Neural cell (in vitro differentiated cells): ENCODE results near the gene CRNKL1. TPM values are rescaled to one million over a fixed set of nuclear protein-coding genes. Genes with fewer than 3 reads are reported as not detected.

Experiments
- H2AFZ ChIP-seq: fragments of 200-600, 300-800 bp; sonication (generic), shearing (Covaris generic); 2 replicates; pipeline ENCODE4 v1.6.0; 2014; ENCODE audit warnings: low read depth, mild to moderate bottlenecking, antibody characterized with exemption, low read length, moderate library complexity
- H3F3A ChIP-seq: fragments of 200-600 bp; shearing (Covaris generic); 2 replicates; pipeline ENCODE4 v1.6.1; 2016; ENCODE audit warnings: mild to moderate bottlenecking, moderate library complexity, mixed read lengths, antibody characterized with exemption, low read length; ENCODE audit not compliant: insufficient read depth, poor library complexity, severe bottlenecking
- H3K27ac ChIP-seq: fragments of 200-600, 300-800 bp; sonication (generic), shearing (Covaris generic); 2 replicates; pipeline ENCODE4 v1.5.1; 2014; ENCODE audit warnings: mild to moderate bottlenecking, low read length, moderate library complexity
- H3K27me3 ChIP-seq: fragments of 300-800, 200-600 bp; sonication (generic), shearing (Covaris generic); 2 replicates; pipeline ENCODE4 v1.6.0; 2014; ENCODE audit warnings: mild to moderate bottlenecking, low read depth, low read length, moderate library complexity; ENCODE audit not compliant: insufficient read depth
- H3K36me3 ChIP-seq: fragments of 300-800, 200-600 bp; sonication (generic), shearing (Covaris generic); 2 replicates; pipeline ENCODE4 v1.5.1; 2014; ENCODE audit warnings: mild to moderate bottlenecking, antibody characterized with exemption, low read length, moderate library complexity; ENCODE audit not compliant: insufficient read depth
- H3K4me2 ChIP-seq: fragments of 300-800, 200-600 bp; sonication (generic), shearing (Covaris generic); 2 replicates; pipeline ENCODE4 v1.6.0; 2014; ENCODE audit warnings: mild to moderate bottlenecking, low read length
- H3K4me3 ChIP-seq: fragments of 300-800, 200-600 bp; sonication (generic), shearing (Covaris generic); 2 replicates; pipeline ENCODE4 v1.5.1; 2014; ENCODE audit warnings: mild to moderate bottlenecking, low read length, moderate library complexity
- H3K79me2 ChIP-seq: fragments of 200-600 bp; shearing (Covaris generic); replicated peaks from 2 replicates; pipeline ENCODE4 v1.6.0; 2014; ENCODE audit warnings: mild to moderate bottlenecking, low read length, moderate library complexity; ENCODE audit not compliant: insufficient read depth
- H3K9ac ChIP-seq: fragments of 300-800, 200-600 bp; sonication (generic), shearing (Covaris generic); 2 replicates; pipeline ENCODE4 v1.6.1; 2016; ENCODE audit warnings: mild to moderate bottlenecking, low read length, mixed read lengths
- H3K9me2 ChIP-seq: fragments of 200-600 bp; shearing (Covaris generic); 2 replicates; pipeline ENCODE4 v1.6.1; 2016; ENCODE audit warnings: mild to moderate bottlenecking, low read length, mixed read lengths; ENCODE audit not compliant: insufficient read depth
- H3K9me3 ChIP-seq: fragments of 200-600, 300-800 bp; sonication (generic), shearing (Covaris generic); 2 replicates; pipeline ENCODE4 v1.6.1; 2016; ENCODE audit warnings: mild to moderate bottlenecking, mixed run types, low read length, moderate library complexity, mixed read lengths
- H4K20me1 ChIP-seq: fragments of 200-600 bp; shearing (Covaris generic); 2 replicates; pipeline ENCODE4 v1.6.1; 2016; ENCODE audit warnings: mild to moderate bottlenecking, mixed run types; ENCODE audit not compliant: insufficient read depth
- EP300 ChIP-seq: fragments of 450-650 bp; conservative IDR thresholded peaks from 2 replicates; pipeline ENCODE4 v1.6.1; 2014; ENCODE audit warnings: antibody characterized with exemption, mild to moderate bottlenecking, moderate library complexity; ENCODE audit not compliant: poor library complexity, severe bottlenecking
- EZH2 ChIP-seq: fragments of 200-600, 300-800 bp; shearing (Covaris generic), sonication (generic); IDR thresholded peaks from 2 replicates; pipeline ENCODE4 v1.6.1; 2014; ENCODE audit warnings: antibody characterized with exemption, low read length, borderline replicate concordance, mild to moderate bottlenecking; ENCODE audit not compliant: insufficient read depth, poor library complexity, severe bottlenecking
- MXI1 ChIP-seq: fragments of 450-650 bp; conservative IDR thresholded peaks from 2 replicates; pipeline ENCODE4 v1.6.1; 2014; ENCODE audit warnings: antibody characterized with exemption, mild to moderate bottlenecking; ENCODE audit not compliant: poor library complexity, severe bottlenecking
- POLR2AphosphoS5 ChIP-seq: IDR thresholded peaks from 2 replicates; pipeline ENCODE4 v1.6.1; 2012
- RAD21 ChIP-seq: fragments of 450-650 bp; conservative IDR thresholded peaks from 2 replicates; pipeline ENCODE4 v1.6.1; 2014; ENCODE audit warnings: antibody characterized with exemption, mild to moderate bottlenecking, moderate library complexity
- SMC3 ChIP-seq: fragments of 450-650 bp; conservative IDR thresholded peaks from 2 replicates; pipeline ENCODE4 v1.6.1; 2014; ENCODE audit warnings: antibody characterized with exemption, mild to moderate bottlenecking, moderate library complexity; ENCODE audit not compliant: poor library complexity
- TAF1 ChIP-seq: IDR thresholded peaks from 2 replicates; pipeline ENCODE4 v1.6.1; 2012; ENCODE audit warnings: low read depth
- polyA plus RNA-seq: library from polyadenylated mRNA; depleted of rRNA; stranded (reverse); fragments of >200 nt; gene quantifications from 2 replicates; pipeline ENCODE4 v1.2.3, GENCODE V29; 2014
- TF ChIP-seq, protein P1 (sequence below): IDR thresholded peaks from 2 replicates; pipeline ENCODE4 v1.6.1; 2012; ENCODE audit warnings: borderline replicate concordance
- TF ChIP-seq, protein P2 (sequence below): fragments of 450-650 bp; IDR thresholded peaks from 2 replicates; pipeline ENCODE4 v1.5.1; 2014; ENCODE audit warnings: antibody characterized with exemption, mild to moderate bottlenecking, moderate library complexity; ENCODE audit not compliant: poor library complexity, severe bottlenecking

CRNKL1 gene
- polyA plus RNA-seq, 1 donor from 2014 or later = 27.0 TPM

DNA sequence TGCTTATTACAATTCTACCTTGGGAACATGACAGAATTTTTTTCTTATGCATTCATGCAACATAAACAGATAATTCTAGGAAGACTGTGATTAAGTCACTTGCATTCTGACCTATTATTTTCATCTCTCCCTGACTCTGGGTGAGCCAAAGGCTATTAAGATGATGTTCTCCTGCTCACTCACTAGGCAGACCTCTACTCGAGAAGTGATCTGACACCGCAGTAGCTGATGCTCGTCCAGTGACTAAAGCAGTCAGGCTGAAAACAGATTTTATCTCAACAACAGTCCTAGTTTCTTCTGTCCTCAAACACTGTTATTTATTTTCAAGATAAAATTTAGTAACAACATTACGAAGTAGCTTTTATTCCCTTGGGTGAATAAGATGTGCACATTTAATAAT, 17.8 kb downstream of the CRNKL1 start:
- Histone ChIP-seq H3F3A (no peaks in the 10 kb centered on the region), H3K27me3 (no peaks in the 10 kb centered on the region), H3K9me3 (no peaks in the 10 kb centered on the region), H3K79me2 (no peaks in the 10 kb centered on the region), H3K9me2 (no peaks in the 10 kb centered on the region), H3K4me3 (no peak overlapping the region), H3K9ac (no peak overlapping the region), H3K36me3 (peaks cover 6% of the 10 kb centered on the region), H2AFZ (no peak overlapping the region), H3K4me2 (no peak overlapping the region), H3K27ac (no peak overlapping the region), H4K20me1 (no peaks in the 10 kb centered on the region)
- TF ChIP-seq TAF1 (no peak), EP300 (no peak), SMC3 (no peak), EZH2 (no peak), POLR2AphosphoS5 (no peak), MXI1 (no peak), RAD21 (no peak)
- TF ChIP-seq, protein P1, sequence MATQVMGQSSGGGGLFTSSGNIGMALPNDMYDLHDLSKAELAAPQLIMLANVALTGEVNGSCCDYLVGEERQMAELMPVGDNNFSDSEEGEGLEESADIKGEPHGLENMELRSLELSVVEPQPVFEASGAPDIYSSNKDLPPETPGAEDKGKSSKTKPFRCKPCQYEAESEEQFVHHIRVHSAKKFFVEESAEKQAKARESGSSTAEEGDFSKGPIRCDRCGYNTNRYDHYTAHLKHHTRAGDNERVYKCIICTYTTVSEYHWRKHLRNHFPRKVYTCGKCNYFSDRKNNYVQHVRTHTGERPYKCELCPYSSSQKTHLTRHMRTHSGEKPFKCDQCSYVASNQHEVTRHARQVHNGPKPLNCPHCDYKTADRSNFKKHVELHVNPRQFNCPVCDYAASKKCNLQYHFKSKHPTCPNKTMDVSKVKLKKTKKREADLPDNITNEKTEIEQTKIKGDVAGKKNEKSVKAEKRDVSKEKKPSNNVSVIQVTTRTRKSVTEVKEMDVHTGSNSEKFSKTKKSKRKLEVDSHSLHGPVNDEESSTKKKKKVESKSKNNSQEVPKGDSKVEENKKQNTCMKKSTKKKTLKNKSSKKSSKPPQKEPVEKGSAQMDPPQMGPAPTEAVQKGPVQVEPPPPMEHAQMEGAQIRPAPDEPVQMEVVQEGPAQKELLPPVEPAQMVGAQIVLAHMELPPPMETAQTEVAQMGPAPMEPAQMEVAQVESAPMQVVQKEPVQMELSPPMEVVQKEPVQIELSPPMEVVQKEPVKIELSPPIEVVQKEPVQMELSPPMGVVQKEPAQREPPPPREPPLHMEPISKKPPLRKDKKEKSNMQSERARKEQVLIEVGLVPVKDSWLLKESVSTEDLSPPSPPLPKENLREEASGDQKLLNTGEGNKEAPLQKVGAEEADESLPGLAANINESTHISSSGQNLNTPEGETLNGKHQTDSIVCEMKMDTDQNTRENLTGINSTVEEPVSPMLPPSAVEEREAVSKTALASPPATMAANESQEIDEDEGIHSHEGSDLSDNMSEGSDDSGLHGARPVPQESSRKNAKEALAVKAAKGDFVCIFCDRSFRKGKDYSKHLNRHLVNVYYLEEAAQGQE = no peak
- TF ChIP-seq, protein P2, sequence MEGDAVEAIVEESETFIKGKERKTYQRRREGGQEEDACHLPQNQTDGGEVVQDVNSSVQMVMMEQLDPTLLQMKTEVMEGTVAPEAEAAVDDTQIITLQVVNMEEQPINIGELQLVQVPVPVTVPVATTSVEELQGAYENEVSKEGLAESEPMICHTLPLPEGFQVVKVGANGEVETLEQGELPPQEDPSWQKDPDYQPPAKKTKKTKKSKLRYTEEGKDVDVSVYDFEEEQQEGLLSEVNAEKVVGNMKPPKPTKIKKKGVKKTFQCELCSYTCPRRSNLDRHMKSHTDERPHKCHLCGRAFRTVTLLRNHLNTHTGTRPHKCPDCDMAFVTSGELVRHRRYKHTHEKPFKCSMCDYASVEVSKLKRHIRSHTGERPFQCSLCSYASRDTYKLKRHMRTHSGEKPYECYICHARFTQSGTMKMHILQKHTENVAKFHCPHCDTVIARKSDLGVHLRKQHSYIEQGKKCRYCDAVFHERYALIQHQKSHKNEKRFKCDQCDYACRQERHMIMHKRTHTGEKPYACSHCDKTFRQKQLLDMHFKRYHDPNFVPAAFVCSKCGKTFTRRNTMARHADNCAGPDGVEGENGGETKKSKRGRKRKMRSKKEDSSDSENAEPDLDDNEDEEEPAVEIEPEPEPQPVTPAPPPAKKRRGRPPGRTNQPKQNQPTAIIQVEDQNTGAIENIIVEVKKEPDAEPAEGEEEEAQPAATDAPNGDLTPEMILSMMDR = no peak

DNA sequence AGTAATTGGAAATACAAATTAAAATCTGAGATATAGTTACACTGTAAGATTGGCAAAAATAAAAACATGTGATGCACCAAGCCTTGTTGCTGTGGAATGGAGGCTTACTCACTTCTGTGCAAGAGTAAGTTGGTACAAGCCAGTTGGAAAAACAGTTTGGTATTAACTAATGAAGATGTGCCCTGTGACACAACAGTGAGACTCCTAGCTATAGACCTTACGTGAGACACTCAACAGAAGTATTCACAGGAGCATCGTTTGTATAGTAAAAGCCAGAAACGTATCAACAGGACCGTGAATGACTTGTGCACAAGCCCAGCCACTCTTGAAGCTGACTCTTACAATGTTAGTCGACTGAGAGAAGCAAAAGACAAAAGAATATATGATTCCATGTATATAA, 20.5 kb downstream of the CRNKL1 start:
- H3K36me3 ChIP-seq = peaks cover 6% of the 10 kb centered on the region
- TF ChIP-seq TAF1 (no peak), RAD21 (no peak), EZH2 (no peak), POLR2AphosphoS5 (no peak), SMC3 (no peak), MXI1 (no peak), EP300 (no peak)
- TF ChIP-seq, protein P1 = no peak
- TF ChIP-seq, protein P2 = no peak

More for the DNA sequence above, 20.5 kb downstream of the CRNKL1 start:
- no peaks in the 10 kb centered on the region for H4K20me1 ChIP-seq
- H3F3A ChIP-seq = no peaks in the 10 kb centered on the region
- no peak overlapping the region for H3K4me3 ChIP-seq
- H3K9me2 ChIP-seq = no peaks in the 10 kb centered on the region
- no peak overlapping the region for H3K4me2 ChIP-seq
- no peak overlapping the region for H2AFZ ChIP-seq
- no peaks in the 10 kb centered on the region for H3K79me2 ChIP-seq
- no peak overlapping the region for H3K27ac ChIP-seq
- H3K9ac ChIP-seq = no peak overlapping the region
- H3K9me3 ChIP-seq = no peaks in the 10 kb centered on the region
- no peaks in the 10 kb centered on the region for H3K27me3 ChIP-seq
